Measurements from ENCODE around the gene GJD4.

The GJD4 gene

DNA sequence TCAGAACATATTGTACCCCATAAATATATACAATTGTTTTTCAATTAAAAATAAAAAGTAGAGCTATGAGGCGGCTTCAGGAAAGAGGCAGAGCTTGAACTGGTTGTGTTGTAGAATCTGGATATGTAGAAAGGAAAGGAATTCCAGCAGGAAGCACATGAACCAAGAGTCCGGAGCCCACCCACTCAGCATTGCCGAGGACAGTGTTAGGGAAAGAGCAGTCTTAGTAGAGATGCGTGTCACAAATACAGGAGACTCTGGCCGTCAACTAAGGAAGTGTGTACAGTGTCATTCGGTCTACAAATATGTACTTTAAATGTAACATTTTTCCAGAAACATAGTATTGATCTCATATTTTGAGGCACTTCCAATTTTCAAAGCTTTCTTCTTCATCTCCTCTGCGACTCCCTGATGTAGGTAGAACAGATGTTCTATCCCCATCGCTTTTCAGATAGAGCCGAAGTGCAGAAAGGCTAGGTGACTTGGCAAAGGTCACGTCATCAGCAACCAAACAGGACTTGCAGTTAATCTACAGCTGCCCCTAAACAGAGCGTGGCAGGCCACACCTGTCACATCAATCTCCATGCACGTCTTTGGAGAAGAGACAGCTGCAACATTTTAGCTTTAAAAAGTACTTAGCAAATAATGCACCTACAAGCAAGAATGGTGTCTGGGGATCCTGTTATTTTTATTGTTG is 25.3 kb upstream of the GJD4 start:
- no peak for DNase-seq

DNA sequence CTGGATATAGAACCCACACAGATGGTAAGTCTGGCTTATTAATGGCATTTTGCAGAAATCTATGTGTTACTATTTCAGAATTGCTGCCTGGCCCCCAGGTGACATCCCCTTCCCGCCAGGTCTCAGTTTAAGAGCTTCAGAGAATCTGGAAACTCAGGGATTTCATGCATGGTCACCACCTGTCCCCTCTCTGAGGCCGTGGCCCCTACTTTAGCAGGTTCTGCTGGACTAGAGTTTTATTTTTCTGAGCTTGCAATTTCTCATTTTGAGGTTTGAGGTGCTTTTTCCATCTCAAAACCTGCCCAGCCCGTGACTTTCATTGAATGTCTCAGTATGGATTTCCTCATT is 24.7 kb upstream of the GJD4 start:
- no peak for DNase-seq

DNA sequence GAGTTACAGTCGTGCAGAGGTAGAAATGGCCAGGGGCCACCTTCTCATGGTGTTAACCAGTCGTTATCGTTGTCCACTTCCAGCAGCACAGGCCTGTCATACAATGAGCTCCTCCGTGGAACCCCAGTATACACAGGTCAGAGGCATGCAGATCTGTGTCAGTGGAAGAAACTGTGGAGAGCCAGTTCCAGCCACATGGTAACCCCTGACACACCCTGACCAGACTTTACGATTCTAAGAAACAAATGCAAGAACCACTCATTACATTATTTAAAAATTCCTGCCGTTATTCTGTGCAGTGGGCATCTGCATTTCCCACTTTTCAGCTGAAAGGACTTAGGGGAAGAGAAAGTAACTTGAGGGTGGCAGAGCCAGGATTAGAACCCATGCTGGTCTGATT is 23.5 kb upstream of the GJD4 start:
- DNase-seq: no peak

DNA sequence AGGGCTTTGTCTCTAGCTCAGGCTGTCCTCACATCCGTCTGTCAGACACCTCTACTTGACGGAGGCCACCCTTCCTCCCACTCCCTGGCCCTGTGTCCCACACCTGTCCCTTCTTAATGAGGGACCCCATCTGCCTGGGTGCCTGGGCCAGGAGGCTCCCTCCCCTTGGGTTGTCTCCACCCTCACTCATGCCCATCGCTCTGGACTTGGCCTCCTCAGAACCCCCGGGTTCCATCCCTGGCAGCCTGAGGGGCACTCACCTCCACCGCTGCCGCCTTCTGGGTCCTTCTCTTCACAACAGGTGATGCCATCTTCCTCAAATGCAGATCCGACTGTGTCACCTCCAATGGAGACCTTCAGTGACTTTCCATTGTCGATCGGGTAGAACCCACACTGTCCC is 20.2 kb upstream of the GJD4 start:
- DNase-seq: no peak

DNA sequence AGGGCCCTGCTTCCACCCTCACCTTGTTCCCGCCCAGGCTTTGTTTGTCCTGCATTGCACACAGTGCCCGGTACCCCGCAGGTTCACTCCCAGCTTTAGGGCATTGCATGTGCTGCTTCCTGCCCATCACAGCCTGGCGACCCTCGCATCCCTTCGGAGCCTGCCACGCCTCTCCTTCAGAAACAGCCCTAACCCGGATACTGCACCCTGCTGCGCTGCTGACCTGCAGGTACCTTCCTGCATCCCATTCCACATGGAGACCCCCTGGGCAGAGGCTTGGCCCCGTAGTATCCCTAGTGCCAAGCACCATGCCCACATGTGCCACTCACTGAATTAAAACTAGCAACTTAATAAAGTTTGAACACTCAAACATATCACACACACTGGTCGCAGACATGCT is 19.8 kb upstream of the GJD4 start:
- no peak for DNase-seq

DNA sequence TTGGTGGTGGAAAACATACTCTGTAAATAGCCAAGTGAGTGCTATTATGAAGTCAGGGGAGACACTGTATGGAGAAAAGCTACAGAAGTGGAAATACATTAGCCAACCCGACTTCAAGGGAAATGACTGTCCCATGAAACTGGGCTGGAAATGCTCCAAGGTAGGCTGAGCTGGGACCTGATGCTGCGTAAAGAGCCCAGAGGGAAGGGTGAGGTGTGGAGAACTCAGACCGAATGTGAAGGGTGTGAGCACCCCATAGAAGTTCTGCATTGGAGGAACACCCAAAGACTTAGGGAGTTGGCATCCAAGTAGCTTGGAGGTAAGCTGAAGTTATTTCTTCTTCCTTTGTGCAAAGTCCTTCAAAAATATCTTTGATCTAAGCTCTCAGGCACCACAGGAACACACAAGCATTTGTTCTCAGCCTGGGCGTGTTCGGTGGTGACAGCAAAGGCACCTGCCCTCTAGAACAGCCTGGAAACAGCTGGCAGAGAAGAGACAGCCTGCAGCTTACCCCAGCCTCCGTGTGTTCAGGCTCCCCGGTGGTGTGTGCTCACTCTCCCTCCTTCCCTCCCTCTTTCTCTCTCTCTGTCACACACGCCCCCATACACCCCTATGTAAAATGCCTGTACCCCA is 19.1 kb upstream of the GJD4 start:
- no peak for DNase-seq

DNA sequence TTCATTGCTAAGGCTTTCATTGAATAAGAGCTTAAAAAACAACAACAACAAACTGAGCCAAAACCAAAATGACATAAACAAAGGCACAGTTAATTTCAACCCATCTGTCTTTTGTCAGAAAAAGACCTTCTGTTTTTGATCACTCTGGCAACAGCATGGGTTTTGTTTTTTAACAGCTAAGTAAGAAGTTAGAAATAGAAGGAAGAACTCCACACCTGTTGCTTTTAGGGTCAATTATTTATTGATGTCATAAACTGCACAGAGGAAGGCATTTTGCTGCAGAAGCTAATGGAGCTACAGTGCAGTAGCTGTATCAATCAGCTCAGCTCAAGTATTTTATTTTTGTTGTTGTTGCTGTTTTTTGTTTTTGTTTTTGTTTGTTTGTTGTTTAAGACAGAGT is 16.3 kb upstream of the GJD4 start:
- no peak for DNase-seq

DNA sequence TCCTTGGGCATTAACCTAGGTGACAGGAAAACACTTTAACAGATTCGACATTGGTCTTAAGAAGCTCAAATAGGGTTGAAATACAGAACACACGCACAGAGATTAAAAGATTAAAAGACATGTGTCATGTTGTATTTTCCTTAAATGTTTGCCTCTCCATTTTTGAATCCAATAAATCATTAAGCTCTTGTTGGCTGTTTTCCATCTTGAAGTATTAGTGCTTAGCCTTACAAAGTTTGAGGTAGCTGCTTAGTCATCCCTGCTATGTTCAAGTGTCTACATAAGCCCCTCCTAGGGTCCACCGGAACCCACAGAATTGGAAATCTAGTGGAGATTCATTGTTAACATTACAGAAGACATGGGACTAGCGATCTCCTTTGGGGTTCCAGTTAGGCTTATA is 12.7 kb upstream of the GJD4 start:
- DNase-seq: no peak

DNA sequence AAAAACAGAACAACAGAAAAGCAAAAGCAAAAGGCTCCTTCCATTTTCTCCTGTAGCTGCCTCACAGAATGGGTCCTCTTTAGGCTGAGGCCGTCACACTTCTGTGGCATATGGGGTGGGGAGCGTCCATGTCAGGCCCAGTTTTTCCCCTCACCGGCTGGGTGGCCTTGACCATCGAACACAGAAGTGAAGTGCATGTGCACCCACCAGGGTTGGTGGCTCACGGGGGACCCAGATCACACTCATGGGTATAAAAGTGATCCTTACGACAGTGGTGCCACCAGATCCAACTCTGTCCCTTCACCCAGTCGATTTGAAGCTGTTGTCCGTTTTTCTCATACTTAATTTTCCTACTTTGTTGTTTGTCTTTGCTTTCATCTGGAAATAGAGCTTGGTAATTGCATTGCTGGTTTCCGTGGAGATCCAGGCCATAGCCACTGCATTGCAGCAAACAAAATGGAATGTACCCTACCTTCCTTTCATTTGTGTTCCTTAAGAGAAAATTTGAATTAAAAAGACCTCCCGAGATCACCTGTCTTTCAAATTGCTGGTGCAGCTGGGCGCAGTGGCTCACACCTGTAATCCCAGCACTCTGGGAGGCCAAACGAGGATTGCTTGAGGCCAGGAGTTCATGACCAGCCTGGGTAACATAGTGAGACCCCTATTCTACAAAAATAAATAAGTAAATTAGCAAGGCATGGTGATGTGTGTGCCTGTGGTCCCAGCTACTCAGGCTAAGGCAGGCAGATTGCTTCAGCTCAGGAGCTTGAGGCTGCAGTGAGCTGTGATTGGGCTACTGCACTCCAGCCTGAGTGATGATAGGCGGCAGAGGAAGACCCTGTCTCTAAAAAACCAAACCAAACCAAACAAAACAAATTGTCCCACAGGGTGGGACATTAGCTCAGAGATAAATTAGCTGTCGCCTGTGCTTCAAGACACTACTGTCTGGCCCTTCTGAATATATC is 10.7 kb upstream of the GJD4 start:
- no peak for DNase-seq

DNA sequence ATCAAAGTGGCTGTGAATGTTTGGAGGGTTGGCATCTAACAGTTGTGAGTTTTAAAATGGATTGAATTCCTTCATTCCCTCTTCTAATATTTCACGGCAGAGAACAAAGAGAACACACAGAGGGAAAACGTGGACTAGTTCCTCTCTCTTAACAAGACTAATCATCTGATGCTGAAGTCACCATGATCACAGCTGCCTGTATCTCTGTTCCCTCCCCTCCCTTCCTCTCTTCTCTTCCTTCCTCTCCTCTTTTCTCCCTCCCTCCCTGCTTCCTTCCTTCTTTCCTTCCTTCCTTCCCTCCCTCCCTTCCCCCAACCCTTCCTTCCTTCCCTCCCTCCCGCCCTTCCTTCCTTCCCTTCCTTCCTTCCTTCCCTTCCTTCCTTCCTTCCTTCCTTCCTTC is 10.0 kb upstream of the GJD4 start:
- no peak for DNase-seq

DNA sequence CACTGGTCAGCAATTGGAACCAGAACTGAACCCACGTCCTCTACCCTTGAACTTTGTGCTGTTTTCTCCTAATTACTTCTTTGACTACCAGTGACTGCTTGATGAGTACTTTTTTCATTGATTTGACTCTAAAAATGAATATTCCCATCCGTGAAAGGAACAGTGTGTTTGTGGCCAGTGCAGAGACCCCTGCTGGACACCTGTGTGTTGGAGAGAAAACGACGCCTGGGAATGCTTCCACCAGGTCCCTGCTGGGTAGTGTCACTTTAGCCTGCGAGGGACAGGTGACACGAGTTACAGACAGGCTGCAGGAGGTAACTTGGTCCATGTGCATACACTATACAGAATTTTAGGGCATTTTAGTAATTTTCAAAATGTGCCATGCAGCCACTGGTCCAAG is 6.8 kb upstream of the GJD4 start:
- DNase-seq: no peak

DNA sequence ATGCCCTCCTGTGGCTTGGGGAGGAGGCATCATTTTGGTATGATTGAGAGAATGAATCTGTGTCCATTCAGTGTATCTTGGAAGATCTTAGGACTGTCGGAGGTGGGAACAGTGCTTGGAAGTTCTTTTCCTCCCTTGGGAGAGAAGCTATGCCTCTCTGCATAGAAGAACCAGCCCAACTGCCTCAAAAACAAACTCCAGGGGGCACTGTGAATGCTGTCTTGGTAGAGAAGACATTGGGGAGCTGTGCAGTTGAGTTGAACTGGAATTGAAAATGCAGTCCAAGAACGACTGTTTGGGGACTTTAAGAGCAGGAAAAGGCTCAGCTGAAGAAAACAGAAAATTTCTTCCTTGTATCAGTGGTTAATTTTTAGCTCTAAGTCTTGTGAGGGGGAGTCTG is 4.9 kb upstream of the GJD4 start:
- DNase-seq: no peak

DNA sequence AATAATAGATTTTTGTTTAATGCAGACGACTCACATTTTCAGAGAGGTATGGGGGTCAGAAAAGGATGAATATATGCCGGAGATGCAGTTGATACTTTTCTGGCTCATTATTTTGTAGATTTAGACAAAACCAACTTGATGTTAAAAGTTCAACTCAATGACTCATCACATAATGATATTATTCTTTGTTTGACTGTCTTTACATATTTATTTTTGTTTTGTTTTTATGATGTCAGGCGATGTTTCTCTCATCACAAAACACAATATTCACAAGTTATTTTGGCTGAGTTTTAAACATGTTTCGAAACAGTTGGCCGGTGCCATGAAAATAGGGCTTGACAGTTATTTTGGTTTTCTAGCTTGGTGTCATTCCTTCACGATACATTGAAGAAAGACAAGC is 1.3 kb downstream of the GJD4 start:
- DNase-seq: no peak

DNA sequence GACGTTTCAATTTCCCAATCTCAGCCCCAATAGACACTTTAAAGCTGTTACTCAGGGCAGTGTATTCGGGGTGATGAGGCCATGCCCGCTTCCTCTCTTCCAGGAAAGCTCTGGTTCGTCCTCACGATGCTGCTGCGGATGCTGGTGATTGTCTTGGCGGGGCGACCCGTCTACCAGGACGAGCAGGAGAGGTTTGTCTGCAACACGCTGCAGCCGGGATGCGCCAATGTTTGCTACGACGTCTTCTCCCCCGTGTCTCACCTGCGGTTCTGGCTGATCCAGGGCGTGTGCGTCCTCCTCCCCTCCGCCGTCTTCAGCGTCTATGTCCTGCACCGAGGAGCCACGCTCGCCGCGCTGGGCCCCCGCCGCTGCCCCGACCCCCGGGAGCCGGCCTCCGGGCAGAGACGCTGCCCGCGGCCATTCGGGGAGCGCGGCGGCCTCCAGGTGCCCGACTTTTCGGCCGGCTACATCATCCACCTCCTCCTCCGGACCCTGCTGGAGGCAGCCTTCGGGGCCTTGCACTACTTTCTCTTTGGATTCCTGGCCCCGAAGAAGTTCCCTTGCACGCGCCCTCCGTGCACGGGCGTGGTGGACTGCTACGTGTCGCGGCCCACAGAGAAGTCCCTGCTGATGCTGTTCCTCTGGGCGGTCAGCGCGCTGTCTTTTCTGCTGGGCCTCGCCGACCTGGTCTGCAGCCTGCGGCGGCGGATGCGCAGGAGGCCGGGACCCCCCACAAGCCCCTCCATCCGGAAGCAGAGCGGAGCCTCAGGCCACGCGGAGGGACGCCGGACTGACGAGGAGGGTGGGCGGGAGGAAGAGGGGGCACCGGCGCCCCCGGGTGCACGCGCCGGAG is 2.6 kb downstream of the GJD4 start:
- DNase-seq: no peak

DNA sequence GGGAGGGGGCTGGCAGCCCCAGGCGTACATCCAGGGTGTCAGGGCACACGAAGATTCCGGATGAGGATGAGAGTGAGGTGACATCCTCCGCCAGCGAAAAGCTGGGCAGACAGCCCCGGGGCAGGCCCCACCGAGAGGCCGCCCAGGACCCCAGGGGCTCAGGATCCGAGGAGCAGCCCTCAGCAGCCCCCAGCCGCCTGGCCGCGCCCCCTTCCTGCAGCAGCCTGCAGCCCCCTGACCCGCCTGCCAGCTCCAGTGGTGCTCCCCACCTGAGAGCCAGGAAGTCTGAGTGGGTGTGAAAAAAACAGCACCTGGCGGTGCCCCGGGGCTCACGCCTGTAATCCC is 3.2 kb downstream of the GJD4 start:
- no peak for DNase-seq

DNA sequence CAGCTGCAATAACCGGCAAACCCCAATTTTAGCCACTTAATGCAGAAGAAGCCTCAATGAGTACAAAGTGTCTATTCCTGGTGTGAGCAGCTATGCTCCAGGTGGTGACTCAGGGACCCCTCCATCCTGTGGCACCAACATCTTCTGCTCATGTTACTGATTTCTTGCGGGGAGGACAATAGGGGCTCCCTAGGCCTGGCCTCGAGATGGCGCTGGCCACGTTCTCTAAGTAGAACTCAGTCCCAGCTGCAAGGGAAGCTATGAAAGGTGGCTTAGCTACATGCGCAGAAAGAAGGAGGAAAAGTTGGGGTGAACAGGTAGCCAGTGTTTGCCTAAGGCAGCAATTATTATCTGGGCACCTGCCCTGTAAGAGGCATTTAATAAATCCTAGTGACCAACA is 6.6 kb downstream of the GJD4 start:
- no peak for DNase-seq

DNA sequence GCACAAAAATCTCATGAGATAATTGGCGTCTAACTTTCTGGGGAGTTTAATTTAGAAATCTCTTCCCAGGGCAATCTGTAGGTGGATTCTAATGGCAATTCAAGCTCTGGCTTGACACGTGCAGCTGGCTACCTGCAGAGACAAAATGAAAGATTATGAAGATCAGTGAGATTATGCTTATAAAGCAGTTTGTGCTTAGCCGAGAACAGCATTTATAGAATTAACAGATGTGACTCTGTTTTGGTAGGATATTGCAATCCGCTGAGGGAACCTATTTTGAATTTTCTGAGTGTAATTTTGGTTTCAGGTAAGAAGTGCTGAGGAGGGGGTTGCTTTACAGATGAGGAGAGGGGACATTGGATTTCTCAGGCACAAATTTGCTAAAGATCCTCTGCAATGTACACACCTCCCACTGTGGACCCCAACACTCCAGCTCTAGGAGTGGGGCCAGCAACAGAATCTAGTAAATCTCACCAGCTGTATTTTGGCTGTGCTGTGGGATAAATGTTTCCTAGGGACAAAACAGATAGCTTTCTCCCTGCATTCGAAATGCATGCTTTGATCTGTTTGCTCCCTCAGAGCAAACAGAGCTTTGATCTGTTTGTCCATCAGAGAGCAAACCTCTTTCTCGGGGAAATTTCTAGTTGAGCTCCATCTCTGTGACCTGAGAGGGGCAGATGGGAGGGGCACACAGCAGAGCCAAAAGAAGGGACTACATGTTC is 7.4 kb downstream of the GJD4 start:
- DNase-seq: no peak

DNA sequence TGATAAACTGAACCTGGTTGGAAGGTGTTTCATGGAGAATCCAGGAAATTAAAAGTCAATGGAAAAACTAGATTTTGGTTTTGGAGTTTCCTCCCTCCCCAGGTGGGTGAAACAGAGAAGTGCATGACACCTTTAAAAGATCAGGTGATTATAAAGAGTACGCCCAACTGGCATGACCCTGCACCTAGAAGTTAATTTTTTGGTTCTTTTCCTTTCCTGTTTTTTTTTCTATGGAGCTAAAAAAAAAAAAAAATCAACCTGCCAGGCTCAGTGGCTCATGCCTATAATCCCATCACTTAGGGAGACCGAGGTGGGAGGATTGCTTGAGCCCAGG is 7.9 kb downstream of the GJD4 start:
- no peak for DNase-seq

DNA sequence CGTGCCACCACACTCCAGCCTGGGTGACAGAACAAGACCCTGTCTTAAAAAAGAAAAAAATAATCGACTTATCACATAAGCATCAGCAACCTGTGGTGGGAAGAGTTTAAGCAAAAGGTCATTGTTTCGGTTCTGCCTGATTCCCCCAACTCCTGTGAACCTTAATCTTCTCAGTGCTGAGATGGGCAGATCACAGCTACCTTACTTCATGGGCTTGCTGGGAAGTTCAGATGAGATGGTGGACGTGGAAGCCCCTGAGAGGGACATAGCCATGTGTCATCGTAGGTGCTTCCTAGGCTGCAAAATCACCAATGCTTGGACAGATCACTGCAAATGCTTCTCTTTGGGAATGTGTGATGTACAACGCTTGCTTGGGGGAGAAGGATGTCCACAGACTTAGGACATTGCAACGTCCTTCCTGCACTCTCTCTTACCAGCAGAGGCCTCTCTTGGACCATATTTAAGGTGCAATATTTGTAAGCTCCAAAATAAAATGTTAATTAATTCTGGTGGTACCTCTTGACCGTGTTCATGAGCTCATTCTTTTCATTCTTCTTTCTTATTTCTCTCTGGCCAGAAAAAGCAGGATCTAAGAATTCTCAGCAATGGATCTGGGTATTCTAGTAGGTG is 8.6 kb downstream of the GJD4 start:
- DNase-seq: no peak

DNA sequence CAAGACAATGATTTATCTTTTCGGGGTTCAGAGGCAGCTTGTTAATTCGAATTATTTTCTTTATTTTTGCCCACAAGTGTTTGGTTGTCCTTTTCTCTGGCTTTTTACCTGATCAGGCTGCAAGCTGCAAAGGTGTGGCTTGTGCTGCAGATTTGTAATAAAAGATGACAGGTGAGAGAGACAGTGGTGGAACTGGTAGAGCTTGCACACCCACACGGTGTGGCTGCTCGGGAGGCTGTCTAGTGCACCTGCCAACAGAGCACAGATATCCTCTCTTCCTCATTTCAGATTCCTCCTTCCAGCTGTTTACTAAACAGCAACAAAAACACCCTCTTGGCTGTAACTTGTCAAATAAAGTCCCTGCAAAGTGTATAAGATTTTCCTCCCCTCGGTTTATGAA is 9.2 kb downstream of the GJD4 start:
- no peak for DNase-seq

DNA sequence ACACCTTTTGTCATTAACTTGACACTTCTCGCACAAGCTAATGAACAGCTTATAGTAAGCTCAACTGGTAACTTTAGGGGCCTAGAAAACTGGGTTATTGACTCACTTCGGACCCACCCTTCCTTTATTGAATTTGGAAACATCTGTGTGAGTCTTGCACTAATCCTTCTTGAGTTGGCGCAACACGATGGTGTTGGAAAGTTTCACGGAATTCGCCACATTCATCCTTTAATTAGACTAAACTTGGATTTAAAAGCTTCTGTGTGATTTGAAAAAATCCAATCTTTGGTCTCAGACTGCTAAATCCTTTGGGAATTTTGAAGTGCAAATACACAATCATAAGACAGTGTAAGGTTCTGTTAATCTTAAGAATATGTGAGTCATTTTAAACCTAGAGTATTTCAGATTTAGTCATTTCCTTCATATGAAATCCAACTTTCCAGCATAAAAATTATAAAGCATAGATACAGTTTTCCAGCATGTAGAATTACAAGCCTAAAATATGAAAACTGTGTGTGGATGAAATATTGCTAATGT is 21.9 kb downstream of the GJD4 start:
- DNase-seq: no peak

DNA sequence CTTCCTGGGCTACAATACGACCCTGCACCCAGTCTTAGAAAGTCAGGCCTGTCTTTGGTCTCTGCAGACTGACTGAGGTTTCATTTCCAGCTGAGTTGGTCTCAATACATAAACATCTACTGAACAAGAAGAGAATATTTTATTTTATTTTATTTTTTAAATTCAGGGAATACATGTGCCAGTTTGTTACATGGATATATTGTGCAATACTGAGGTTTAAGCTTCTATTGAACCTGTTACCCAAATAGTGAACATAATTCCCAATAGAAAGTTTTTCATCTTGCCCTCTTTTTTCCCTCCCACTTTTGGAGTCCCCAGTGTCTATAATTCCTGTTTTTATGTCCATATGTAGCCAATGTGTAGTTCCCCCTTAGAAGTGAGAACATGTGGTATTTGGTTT is 26.3 kb downstream of the GJD4 start:
- DNase-seq: no peak
